Measurements from ENCODE around the gene ABCA4. TPM values are rescaled to one million over a fixed set of nuclear protein-coding genes. Genes with fewer than 3 reads are reported as not detected.

Gene ABCA4
- total RNA-seq, 5 donors from 2014 or later (not counting 1 experiment from before 2014, with no cell fraction given) = not detected

- no peak for DNase-seq
- H3K27me3 Mint-ChIP-seq = peaks cover 0 to 12% of the 10 kb centered on the region in 2 donors
- Histone ChIP-seq H3K27me3 (replicated peaks in 1 of 2; ENCODE audit: control insufficient read depth in 2 of 2, extremely low read depth in 1 of 2, insufficient read depth in 2 of 2, low read length in 1 of 2) (peaks cover 0 to 6% of the 10 kb centered on the region in 2 experiments), H3K27ac (ENCODE audit: low read length) (no peak overlapping the region), H3K9me3 (no peaks in the 10 kb centered on the region), H3K4me3 (ENCODE audit: control insufficient read depth in 1 of 2, extremely low read depth in 1 of 2, low read length in 1 of 2) (no peak overlapping the region), H3K36me3 (ENCODE audit: control insufficient read depth in 2 of 2, extremely low read depth in 1 of 2, insufficient read depth in 1 of 2, low read length in 1 of 2) (no peaks in the 10 kb centered on the region), H3K4me1 (ENCODE audit: control insufficient read depth in 1 of 2, extremely low read depth in 1 of 2, insufficient read depth in 2 of 2, low read length in 2 of 2) (peaks cover 0 to 23% of the 10 kb centered on the region in 2 experiments)
- H3K27ac Mint-ChIP-seq = no peak overlapping the region
- H3K4me1 Mint-ChIP-seq = peaks cover 0 to 7% (median 0%) of the 10 kb centered on the region in 3 donors
- H3K36me3 Mint-ChIP-seq = no peaks in the 10 kb centered on the region
- H3K4me3 Mint-ChIP-seq = no peak overlapping the region
- ChIA-PET POLR2A (no interaction called here), CTCF (interaction anchor here in 1 of 2 donors (1.1 kb wide), 1 partner anchor 9 kb away, joined by 4 read pairs; no protein-coding TSS in a partner anchor)
- 86% methylated on average over 2 of the region's 8 CpGs for WGBS (ENCODE audit: insufficient coverage)
- no peak for ATAC-seq (replicated peaks in 1 of 4)
- no peaks in the 10 kb centered on the region for H3K9me3 Mint-ChIP-seq
These were observed 96.7 kb downstream of the ABCA4 start for GRCh38 chr1:94024104-94024792.

- POLR2A ChIA-PET = no interaction called here
- ATAC-seq (replicated peaks in 1 of 4) (peak in 1 of 4 experiments; percentile 32), DNase-seq (no peak)
- WGBS (ENCODE audit: insufficient coverage) = 89% methylated on average over 1 of the region's 6 CpGs
- no peak overlapping the region for H3K4me3 ChIP-seq (ENCODE audit: control insufficient read depth in 1 of 2, extremely low read depth in 1 of 2, low read length in 1 of 2)
- no peaks in the 10 kb centered on the region for H3K36me3 Mint-ChIP-seq
- H3K4me3 Mint-ChIP-seq = no peak overlapping the region
- no peaks in the 10 kb centered on the region for H3K9me3 ChIP-seq
- peaks cover under 1 to 11% (median 3%) of the 10 kb centered on the region in 3 donors for H3K4me1 Mint-ChIP-seq
- no peak overlapping the region for H3K27ac ChIP-seq (ENCODE audit: low read length)
- H3K36me3 ChIP-seq (ENCODE audit: control insufficient read depth in 2 of 2, extremely low read depth in 1 of 2, insufficient read depth in 1 of 2, low read length in 1 of 2) = no peaks in the 10 kb centered on the region
- CTCF ChIA-PET = no interaction called here
- peaks cover 0 to 26% of the 10 kb centered on the region in 2 experiments for H3K4me1 ChIP-seq (ENCODE audit: control insufficient read depth in 1 of 2, extremely low read depth in 1 of 2, insufficient read depth in 2 of 2, low read length in 2 of 2)
- no peaks in the 10 kb centered on the region for H3K9me3 Mint-ChIP-seq
- peaks cover 0 to 12% of the 10 kb centered on the region in 2 donors for H3K27me3 Mint-ChIP-seq
- H3K27ac Mint-ChIP-seq = no peak overlapping the region
- peaks cover 0 to 6% of the 10 kb centered on the region in 2 experiments for H3K27me3 ChIP-seq (replicated peaks in 1 of 2; ENCODE audit: control insufficient read depth in 2 of 2, extremely low read depth in 1 of 2, insufficient read depth in 2 of 2, low read length in 1 of 2)
These were observed 98.3 kb downstream of the ABCA4 start for GRCh38 chr1:94022471-94023189.

- no peaks in the 10 kb centered on the region for H3K9me3 ChIP-seq
- H3K4me1 ChIP-seq (ENCODE audit: control insufficient read depth in 1 of 2, extremely low read depth in 1 of 2, insufficient read depth in 2 of 2, low read length in 2 of 2) = peaks cover 0 to 40% of the 10 kb centered on the region in 2 experiments
- ChIA-PET CTCF (interaction anchor here in 1 of 2 donors (0.6 kb wide), 1 partner anchor 13 kb away, joined by 4 read pairs; no protein-coding TSS in a partner anchor), POLR2A (no interaction called here)
- no peak overlapping the region for H3K27ac ChIP-seq (ENCODE audit: low read length)
- peaks cover 0 to 6% of the 10 kb centered on the region in 2 experiments for H3K27me3 ChIP-seq (replicated peaks in 1 of 2; ENCODE audit: control insufficient read depth in 2 of 2, extremely low read depth in 1 of 2, insufficient read depth in 2 of 2, low read length in 1 of 2)
- no peak overlapping the region for H3K4me3 ChIP-seq (ENCODE audit: control insufficient read depth in 1 of 2, extremely low read depth in 1 of 2, low read length in 1 of 2)
- DNase-seq = peak in 19 of 35 experiments; percentile 5 to 48 (median 23)
- no peaks in the 10 kb centered on the region for H3K36me3 ChIP-seq (ENCODE audit: control insufficient read depth in 2 of 2, extremely low read depth in 1 of 2, insufficient read depth in 1 of 2, low read length in 1 of 2)
- H3K27ac Mint-ChIP-seq = no peak overlapping the region
- H3K4me1 Mint-ChIP-seq = peaks cover 6 to 25% (median 10%) of the 10 kb centered on the region in 3 donors
- 83% methylated on average over 3 of the region's 10 CpGs for WGBS (ENCODE audit: insufficient coverage)
- no peaks in the 10 kb centered on the region for H3K9me3 Mint-ChIP-seq
- ATAC-seq (replicated peaks in 1 of 4) = peak in 1 of 4 experiments; percentile 30
- H3K4me3 Mint-ChIP-seq = no peak overlapping the region
- peaks cover 0 to 12% of the 10 kb centered on the region in 2 donors for H3K27me3 Mint-ChIP-seq
- no peaks in the 10 kb centered on the region for H3K36me3 Mint-ChIP-seq
These were observed 100.0 kb downstream of the ABCA4 start for GRCh38 chr1:94020764-94021579.

- no peak overlapping the region for H3K27ac ChIP-seq (ENCODE audit: low read length)
- ChIA-PET POLR2A (interaction anchor here in 1 of 2 donors (0.6 kb wide), 1 partner anchor 140 kb away, joined by 3 read pairs; no protein-coding TSS in a partner anchor), CTCF (interaction anchor here in 1 of 2 donors (0.7 kb wide), 1 partner anchor 445 kb away, joined by 3 read pairs; no protein-coding TSS in a partner anchor)
- no peaks in the 10 kb centered on the region for H3K36me3 Mint-ChIP-seq
- no peak overlapping the region for H3K27ac Mint-ChIP-seq
- peaks cover 0 to 3% of the 10 kb centered on the region in 2 donors for H3K27me3 Mint-ChIP-seq
- peaks cover 6 to 25% (median 10%) of the 10 kb centered on the region in 3 donors for H3K4me1 Mint-ChIP-seq
- H3K36me3 ChIP-seq (ENCODE audit: control insufficient read depth in 2 of 2, extremely low read depth in 1 of 2, insufficient read depth in 1 of 2, low read length in 1 of 2) = no peaks in the 10 kb centered on the region
- no peak overlapping the region for H3K4me3 Mint-ChIP-seq
- no peaks in the 10 kb centered on the region for H3K9me3 Mint-ChIP-seq
- peaks cover 0 to 40% of the 10 kb centered on the region in 2 experiments for H3K4me1 ChIP-seq (ENCODE audit: control insufficient read depth in 1 of 2, extremely low read depth in 1 of 2, insufficient read depth in 2 of 2, low read length in 2 of 2)
- H3K9me3 ChIP-seq = no peaks in the 10 kb centered on the region
- DNase-seq = no peak
- peaks cover 0 to 2% of the 10 kb centered on the region in 2 experiments for H3K27me3 ChIP-seq (replicated peaks in 1 of 2; ENCODE audit: control insufficient read depth in 2 of 2, extremely low read depth in 1 of 2, insufficient read depth in 2 of 2, low read length in 1 of 2)
- H3K4me3 ChIP-seq (ENCODE audit: control insufficient read depth in 1 of 2, extremely low read depth in 1 of 2, low read length in 1 of 2) = no peak overlapping the region
- ATAC-seq (replicated peaks in 1 of 4) = no peak
- 88% methylated on average over 8 of the region's 9 CpGs for WGBS (ENCODE audit: insufficient coverage)
These were observed 101.6 kb downstream of the ABCA4 start for GRCh38 chr1:94019327-94019726.

GRCh38 chr1:94017155-94017829, 103.7 kb downstream of the ABCA4 start:
- DNase-seq (peak in 21 of 35 experiments; percentile 4 to 59 (median 17)), ATAC-seq (replicated peaks in 1 of 4) (peak; percentile 62 to 89 (median 68))
- Histone ChIP-seq H3K4me3 (ENCODE audit: control insufficient read depth in 1 of 2, extremely low read depth in 1 of 2, low read length in 1 of 2) (no peak overlapping the region), H3K27ac (ENCODE audit: low read length) (peak overlapping the region; percentile 40), H3K27me3 (replicated peaks in 1 of 2; ENCODE audit: control insufficient read depth in 2 of 2, extremely low read depth in 1 of 2, insufficient read depth in 2 of 2, low read length in 1 of 2) (peaks cover 0 to 5% of the 10 kb centered on the region in 2 experiments), H3K4me1 (ENCODE audit: control insufficient read depth in 1 of 2, extremely low read depth in 1 of 2, insufficient read depth in 2 of 2, low read length in 2 of 2) (peaks cover 0 to 39% of the 10 kb centered on the region in 2 experiments), H3K9me3 (no peaks in the 10 kb centered on the region), H3K36me3 (ENCODE audit: control insufficient read depth in 2 of 2, extremely low read depth in 1 of 2, insufficient read depth in 1 of 2, low read length in 1 of 2) (no peaks in the 10 kb centered on the region)
- peaks cover 5 to 8% of the 10 kb centered on the region in 2 donors for H3K27me3 Mint-ChIP-seq
- H3K27ac Mint-ChIP-seq = peak overlapping the region; percentile 29 to 44
- WGBS (ENCODE audit: insufficient coverage) = 16% methylated on average over 5 of the region's 6 CpGs
- H3K4me3 Mint-ChIP-seq = no peak overlapping the region
- H3K4me1 Mint-ChIP-seq = peaks cover 6 to 25% (median 10%) of the 10 kb centered on the region in 3 donors
- ChIA-PET CTCF (no interaction called here), POLR2A (no interaction called here)
- no peaks in the 10 kb centered on the region for H3K36me3 Mint-ChIP-seq
- no peaks in the 10 kb centered on the region for H3K9me3 Mint-ChIP-seq

Measured in T-cell (primary cell).